NB4 (cell line): ENCODE results near the gene PRR33.

Experiments used
- POLR2A ChIP-seq: IDR thresholded peaks from 2 replicates; pipeline ENCODE4 v1.6.1; 2011; ENCODE audit warnings: mild to moderate bottlenecking; ENCODE audit not compliant: insufficient read length; ENCODE audit errors: extremely low read depth
- TF ChIP-seq, protein P1 (sequence below): IDR thresholded peaks from one replicate; pipeline ENCODE4 v1.5.1; 2012; ENCODE audit warnings: low read depth, low read length
- TF ChIP-seq, protein P2 (sequence below): IDR thresholded peaks from 2 replicates; pipeline ENCODE4 v1.6.1; 2011; ENCODE audit warnings: low read depth, low read length

DNA sequence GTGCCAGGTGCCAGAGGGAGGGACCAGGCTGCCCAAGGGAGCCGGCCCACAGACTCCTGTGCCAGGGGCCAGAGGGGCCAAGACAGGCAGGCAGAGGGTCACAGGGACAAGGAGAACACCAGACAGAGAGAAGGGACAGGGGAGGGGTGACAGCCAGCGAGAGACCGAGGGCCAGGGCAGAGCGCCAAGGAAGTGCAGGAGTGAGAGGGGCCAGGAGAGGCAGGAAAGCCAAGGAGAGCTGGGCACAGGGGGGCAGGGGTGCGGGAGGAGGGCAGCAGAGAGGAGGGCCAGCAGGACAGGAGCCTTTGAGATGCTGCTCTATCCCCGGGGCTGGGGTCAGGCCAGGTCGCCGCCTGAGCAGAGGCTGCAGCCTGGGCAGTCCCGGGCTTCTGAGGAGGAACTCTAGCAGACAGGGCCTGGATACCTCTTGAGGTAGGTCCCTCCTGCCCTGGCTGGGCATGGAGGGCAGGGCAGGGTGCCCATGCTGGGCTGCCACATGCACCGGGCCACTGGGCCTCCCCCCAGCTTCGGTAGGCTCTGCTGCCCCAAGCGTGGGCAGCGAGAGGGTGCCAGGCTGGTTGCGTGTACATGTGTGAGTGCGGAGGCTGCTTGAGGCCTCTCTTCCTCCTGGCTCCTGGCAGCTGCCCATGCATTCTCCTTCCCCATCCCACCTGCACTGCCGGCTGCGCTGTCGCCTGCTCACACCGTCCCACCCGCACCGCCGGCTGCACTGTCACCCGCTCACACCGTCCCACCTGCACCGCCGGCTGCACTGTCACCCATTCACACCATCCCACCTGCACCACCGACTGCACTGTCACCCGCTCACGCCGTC, 26.6 kb downstream of the PRR33 start:
- TF ChIP-seq, protein P1, sequence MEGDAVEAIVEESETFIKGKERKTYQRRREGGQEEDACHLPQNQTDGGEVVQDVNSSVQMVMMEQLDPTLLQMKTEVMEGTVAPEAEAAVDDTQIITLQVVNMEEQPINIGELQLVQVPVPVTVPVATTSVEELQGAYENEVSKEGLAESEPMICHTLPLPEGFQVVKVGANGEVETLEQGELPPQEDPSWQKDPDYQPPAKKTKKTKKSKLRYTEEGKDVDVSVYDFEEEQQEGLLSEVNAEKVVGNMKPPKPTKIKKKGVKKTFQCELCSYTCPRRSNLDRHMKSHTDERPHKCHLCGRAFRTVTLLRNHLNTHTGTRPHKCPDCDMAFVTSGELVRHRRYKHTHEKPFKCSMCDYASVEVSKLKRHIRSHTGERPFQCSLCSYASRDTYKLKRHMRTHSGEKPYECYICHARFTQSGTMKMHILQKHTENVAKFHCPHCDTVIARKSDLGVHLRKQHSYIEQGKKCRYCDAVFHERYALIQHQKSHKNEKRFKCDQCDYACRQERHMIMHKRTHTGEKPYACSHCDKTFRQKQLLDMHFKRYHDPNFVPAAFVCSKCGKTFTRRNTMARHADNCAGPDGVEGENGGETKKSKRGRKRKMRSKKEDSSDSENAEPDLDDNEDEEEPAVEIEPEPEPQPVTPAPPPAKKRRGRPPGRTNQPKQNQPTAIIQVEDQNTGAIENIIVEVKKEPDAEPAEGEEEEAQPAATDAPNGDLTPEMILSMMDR = no peak
- TF ChIP-seq, protein P2, sequence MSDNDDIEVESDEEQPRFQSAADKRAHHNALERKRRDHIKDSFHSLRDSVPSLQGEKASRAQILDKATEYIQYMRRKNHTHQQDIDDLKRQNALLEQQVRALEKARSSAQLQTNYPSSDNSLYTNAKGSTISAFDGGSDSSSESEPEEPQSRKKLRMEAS = no peak
- no peak for TF ChIP-seq POLR2A
